ENCODE measurements around the gene ARMH4. TPM values are rescaled to one million over a fixed set of nuclear protein-coding genes. Genes with fewer than 3 reads are reported as not detected.

ARMH4 gene
- total RNA-seq, 2 donors from 2014 or later = 17.3 to 30.7 TPM

DNA sequence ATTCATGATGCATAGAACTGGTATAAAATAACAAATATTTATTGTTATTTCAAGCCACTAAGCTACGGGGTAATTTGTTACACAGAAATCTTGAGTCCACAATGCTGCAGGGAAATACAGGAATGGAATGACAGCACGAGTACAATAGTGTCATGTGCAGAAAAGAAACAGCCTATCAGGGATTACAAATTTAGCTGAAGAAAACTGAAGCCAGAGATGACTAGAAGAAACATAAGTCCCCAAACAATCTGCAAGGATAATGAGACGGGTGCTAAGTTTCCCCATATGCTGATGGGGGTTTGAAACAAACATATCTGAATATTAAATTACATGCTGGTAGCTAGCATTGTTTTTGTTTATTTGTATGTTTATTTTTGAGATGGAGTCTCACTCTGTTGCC lies 8.9 kb downstream of the ARMH4 start:
- H3K27ac Mint-ChIP-seq = no peak overlapping the region
- H3K4me1 ChIP-seq (ENCODE audit: control insufficient read depth, insufficient read depth, low read length) = peaks cover 10% of the 10 kb centered on the region
- no peak overlapping the region for H3K9ac ChIP-seq (ENCODE audit: extremely low read depth, low read length, poor library complexity, severe bottlenecking)
- H3K9me3 Mint-ChIP-seq = no peaks in the 10 kb centered on the region
- TF ChIP-seq, protein P1, sequence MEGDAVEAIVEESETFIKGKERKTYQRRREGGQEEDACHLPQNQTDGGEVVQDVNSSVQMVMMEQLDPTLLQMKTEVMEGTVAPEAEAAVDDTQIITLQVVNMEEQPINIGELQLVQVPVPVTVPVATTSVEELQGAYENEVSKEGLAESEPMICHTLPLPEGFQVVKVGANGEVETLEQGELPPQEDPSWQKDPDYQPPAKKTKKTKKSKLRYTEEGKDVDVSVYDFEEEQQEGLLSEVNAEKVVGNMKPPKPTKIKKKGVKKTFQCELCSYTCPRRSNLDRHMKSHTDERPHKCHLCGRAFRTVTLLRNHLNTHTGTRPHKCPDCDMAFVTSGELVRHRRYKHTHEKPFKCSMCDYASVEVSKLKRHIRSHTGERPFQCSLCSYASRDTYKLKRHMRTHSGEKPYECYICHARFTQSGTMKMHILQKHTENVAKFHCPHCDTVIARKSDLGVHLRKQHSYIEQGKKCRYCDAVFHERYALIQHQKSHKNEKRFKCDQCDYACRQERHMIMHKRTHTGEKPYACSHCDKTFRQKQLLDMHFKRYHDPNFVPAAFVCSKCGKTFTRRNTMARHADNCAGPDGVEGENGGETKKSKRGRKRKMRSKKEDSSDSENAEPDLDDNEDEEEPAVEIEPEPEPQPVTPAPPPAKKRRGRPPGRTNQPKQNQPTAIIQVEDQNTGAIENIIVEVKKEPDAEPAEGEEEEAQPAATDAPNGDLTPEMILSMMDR (conservative IDR thresholded peaks at IDR 0.05) = no peak
- H3K4me3 Mint-ChIP-seq = no peak overlapping the region
- H3K4me3 ChIP-seq (ENCODE audit: low read length) = no peak overlapping the region
- no peaks in the 10 kb centered on the region for H3K27me3 ChIP-seq (ENCODE audit: control insufficient read depth, insufficient read depth, low read length, poor library complexity, severe bottlenecking)
- H3K27me3 Mint-ChIP-seq (ENCODE audit: insufficient read depth) = no peaks in the 10 kb centered on the region
- peaks cover 2% of the 10 kb centered on the region for H3K36me3 Mint-ChIP-seq (ENCODE audit: low read depth)
- WGBS, 2 experiments (ENCODE audit: insufficient coverage in 1 of 2, insufficient read length in 1 of 2) = 90% methylated on average over 3 of the region's 3 CpGs
- no peaks in the 10 kb centered on the region for H3K36me3 ChIP-seq (ENCODE audit: control insufficient read depth, insufficient read depth, low read length)
- peaks cover 32% of the 10 kb centered on the region for H3K4me1 Mint-ChIP-seq
- no peak for DNase-seq
- H3K9me3 ChIP-seq (ENCODE audit: control insufficient read depth, low read length) = no peaks in the 10 kb centered on the region
- H3K27ac ChIP-seq (ENCODE audit: low read depth, low read length) = no peak overlapping the region

DNA sequence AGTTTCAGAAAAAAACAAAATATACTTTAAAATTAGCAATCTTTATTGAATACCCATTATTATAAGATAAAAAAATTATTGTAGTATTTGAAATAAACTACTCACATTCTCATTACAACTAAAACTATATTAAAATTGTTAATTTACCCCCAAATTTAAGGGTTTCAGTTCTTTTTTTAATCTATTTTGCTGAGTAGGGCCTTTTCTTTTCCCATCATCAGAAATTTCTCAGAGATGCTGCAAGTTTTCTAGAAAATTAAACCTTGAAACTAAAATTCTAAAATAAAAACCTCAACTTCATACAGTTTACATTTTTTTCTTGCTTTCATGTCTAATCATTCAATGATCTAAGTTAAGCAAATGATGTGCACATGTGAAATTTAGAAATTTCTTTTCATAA lies 10.1 kb downstream of the ARMH4 start:
- H3K4me3 Mint-ChIP-seq = no peak overlapping the region
- no peaks in the 10 kb centered on the region for H3K9me3 ChIP-seq (ENCODE audit: control insufficient read depth, low read length)
- no peaks in the 10 kb centered on the region for H3K27me3 ChIP-seq (ENCODE audit: control insufficient read depth, insufficient read depth, low read length, poor library complexity, severe bottlenecking)
- H3K27ac ChIP-seq (ENCODE audit: low read depth, low read length) = no peak overlapping the region
- H3K9me3 Mint-ChIP-seq = no peaks in the 10 kb centered on the region
- H3K27me3 Mint-ChIP-seq (ENCODE audit: insufficient read depth) = no peaks in the 10 kb centered on the region
- no peak overlapping the region for H3K4me3 ChIP-seq (ENCODE audit: low read length)
- H3K4me1 ChIP-seq (ENCODE audit: control insufficient read depth, insufficient read depth, low read length) = peaks cover 13% of the 10 kb centered on the region
- H3K27ac Mint-ChIP-seq = no peak overlapping the region
- TF ChIP-seq, protein P1 (conservative IDR thresholded peaks at IDR 0.05) = no peak
- DNase-seq = no peak
- peaks cover 29% of the 10 kb centered on the region for H3K4me1 Mint-ChIP-seq
- H3K36me3 Mint-ChIP-seq (ENCODE audit: low read depth) = peaks cover 5% of the 10 kb centered on the region
- no peaks in the 10 kb centered on the region for H3K36me3 ChIP-seq (ENCODE audit: control insufficient read depth, insufficient read depth, low read length)
- no peak overlapping the region for H3K9ac ChIP-seq (ENCODE audit: extremely low read depth, low read length, poor library complexity, severe bottlenecking)

DNA sequence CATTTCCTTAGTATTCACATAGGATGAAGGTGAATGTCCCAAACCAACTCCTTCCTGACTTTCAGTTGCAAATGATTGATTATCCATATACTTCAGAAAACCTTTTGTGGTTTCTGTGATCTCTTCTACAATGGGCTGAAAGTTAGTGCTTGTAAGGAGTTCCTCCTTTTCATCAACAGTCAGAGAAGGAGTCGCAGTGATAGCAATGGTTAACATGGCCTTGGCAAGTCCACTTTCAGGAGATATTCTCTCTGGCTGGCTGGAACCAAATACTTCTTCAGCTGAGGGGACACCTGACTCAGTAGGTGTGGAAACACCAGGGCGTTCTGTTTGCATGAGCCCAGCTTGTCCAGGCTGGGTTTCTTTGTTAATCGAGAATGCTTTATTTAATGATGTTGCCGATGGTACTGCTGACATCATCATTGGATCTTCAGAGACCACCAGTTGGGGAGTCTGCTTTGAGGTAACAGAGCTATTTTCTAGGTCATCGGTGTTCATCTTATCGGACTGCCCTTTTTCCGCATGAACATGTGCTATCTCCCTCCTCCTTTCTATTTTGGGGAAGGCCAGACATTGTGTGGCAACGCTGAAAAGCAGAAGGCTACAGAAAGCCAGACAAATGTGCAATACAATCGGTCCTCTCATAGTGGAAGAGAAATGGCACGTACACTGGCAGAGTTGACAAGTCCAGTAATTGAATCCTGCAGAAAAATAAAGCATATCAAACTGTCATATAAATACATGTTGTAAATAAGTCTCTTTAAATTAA lies 13.1 kb downstream of the ARMH4 start:
- Histone ChIP-seq H3K4me1 (ENCODE audit: control insufficient read depth, insufficient read depth, low read length) (peaks cover 13% of the 10 kb centered on the region), H3K27ac (ENCODE audit: low read depth, low read length) (no peak overlapping the region), H3K27me3 (ENCODE audit: control insufficient read depth, insufficient read depth, low read length, poor library complexity, severe bottlenecking) (no peaks in the 10 kb centered on the region), H3K9ac (ENCODE audit: extremely low read depth, low read length, poor library complexity, severe bottlenecking) (no peak overlapping the region), H3K4me3 (ENCODE audit: low read length) (no peak overlapping the region), H3K9me3 (ENCODE audit: control insufficient read depth, low read length) (no peaks in the 10 kb centered on the region), H3K36me3 (ENCODE audit: control insufficient read depth, insufficient read depth, low read length) (no peaks in the 10 kb centered on the region)
- no peaks in the 10 kb centered on the region for H3K9me3 Mint-ChIP-seq
- H3K4me1 Mint-ChIP-seq = peaks cover 18% of the 10 kb centered on the region
- H3K4me3 Mint-ChIP-seq = no peak overlapping the region
- H3K36me3 Mint-ChIP-seq (ENCODE audit: low read depth) = peaks cover 5% of the 10 kb centered on the region
- no peak overlapping the region for H3K27ac Mint-ChIP-seq
- no peaks in the 10 kb centered on the region for H3K27me3 Mint-ChIP-seq (ENCODE audit: insufficient read depth)
- DNase-seq = no peak
- TF ChIP-seq, protein P1 (conservative IDR thresholded peaks at IDR 0.05) = no peak
- WGBS, 2 experiments (ENCODE audit: insufficient coverage in 1 of 2, insufficient read length in 1 of 2) = 93 to 95% methylated on average over 6 to 10 of the region's 10 CpGs
